ENCODE results near the gene RSPO4. TPM values are rescaled to one million over a fixed set of nuclear protein-coding genes. Genes with fewer than 3 reads are reported as not detected.

The RSPO4 gene
- total RNA-seq, 1 donor from 2014 or later = 0.34 TPM

DNA sequence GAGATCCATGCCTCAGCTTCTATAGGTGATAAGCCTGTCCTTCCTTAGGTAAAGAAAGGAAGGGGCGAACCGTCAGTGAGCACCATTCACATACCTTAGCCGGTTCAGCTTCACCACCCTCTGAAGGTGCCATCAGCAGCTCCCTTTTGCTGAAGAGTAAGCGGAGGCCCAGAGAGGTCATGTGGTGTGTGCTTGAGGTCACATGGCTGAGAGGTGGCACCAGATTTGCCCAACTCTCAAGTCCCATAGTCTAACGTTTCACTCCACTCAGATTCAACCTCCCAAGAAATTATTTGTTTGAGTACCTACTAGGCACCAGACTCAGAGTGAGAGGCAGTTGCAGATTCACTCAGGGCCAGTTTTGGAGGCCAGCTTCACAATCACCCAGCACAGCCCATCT lies 18.5 kb upstream of the RSPO4 start:
- DNase-seq (ENCODE audit: low read depth) (no peak), FAIRE-seq (no peak)
- no peak overlapping the region for H2AFZ ChIP-seq (ENCODE audit: low read depth, low read length)
- no peak overlapping the region for H3K4me2 ChIP-seq (ENCODE audit: low read length)
- TF ChIP-seq EZH2 (IDR thresholded peaks at IDR 0.05; ENCODE audit: insufficient read depth, low read length) = no peak
- TF ChIP-seq, protein P1, sequence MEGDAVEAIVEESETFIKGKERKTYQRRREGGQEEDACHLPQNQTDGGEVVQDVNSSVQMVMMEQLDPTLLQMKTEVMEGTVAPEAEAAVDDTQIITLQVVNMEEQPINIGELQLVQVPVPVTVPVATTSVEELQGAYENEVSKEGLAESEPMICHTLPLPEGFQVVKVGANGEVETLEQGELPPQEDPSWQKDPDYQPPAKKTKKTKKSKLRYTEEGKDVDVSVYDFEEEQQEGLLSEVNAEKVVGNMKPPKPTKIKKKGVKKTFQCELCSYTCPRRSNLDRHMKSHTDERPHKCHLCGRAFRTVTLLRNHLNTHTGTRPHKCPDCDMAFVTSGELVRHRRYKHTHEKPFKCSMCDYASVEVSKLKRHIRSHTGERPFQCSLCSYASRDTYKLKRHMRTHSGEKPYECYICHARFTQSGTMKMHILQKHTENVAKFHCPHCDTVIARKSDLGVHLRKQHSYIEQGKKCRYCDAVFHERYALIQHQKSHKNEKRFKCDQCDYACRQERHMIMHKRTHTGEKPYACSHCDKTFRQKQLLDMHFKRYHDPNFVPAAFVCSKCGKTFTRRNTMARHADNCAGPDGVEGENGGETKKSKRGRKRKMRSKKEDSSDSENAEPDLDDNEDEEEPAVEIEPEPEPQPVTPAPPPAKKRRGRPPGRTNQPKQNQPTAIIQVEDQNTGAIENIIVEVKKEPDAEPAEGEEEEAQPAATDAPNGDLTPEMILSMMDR (IDR thresholded peaks at IDR 0.05; ENCODE audit: insufficient read depth, low read depth, low read length) = no peak
- no peaks in the 10 kb centered on the region for H3K27me3 ChIP-seq (ENCODE audit: insufficient read depth, low read length)
- H3K4me3 ChIP-seq (ENCODE audit: insufficient read depth, low read depth, low read length) = no peak overlapping the region
- H3K9me3 Mint-ChIP-seq (ENCODE audit: unreplicated experiment) = peaks cover 6% of the 10 kb centered on the region
- H3K4me1 ChIP-seq (ENCODE audit: insufficient read depth, low read length) = no peaks in the 10 kb centered on the region
- no peaks in the 10 kb centered on the region for H3K9me3 ChIP-seq (ENCODE audit: insufficient read depth, low read depth, low read length)
- peaks cover 1% of the 10 kb centered on the region for H3K36me3 Mint-ChIP-seq (ENCODE audit: low read depth, unreplicated experiment)
- peaks cover 5% of the 10 kb centered on the region for H3K27me3 Mint-ChIP-seq (ENCODE audit: low read depth, unreplicated experiment)
- H3K27ac ChIP-seq (ENCODE audit: low read depth, low read length) = no peak overlapping the region
- H3K36me3 ChIP-seq (ENCODE audit: insufficient read depth, low read length) = no peaks in the 10 kb centered on the region
- no peak overlapping the region for H3K27ac Mint-ChIP-seq (ENCODE audit: unreplicated experiment)
- no peak overlapping the region for H3K4me3 Mint-ChIP-seq (ENCODE audit: unreplicated experiment)
- no peaks in the 10 kb centered on the region for H3K4me1 Mint-ChIP-seq (ENCODE audit: low read depth, unreplicated experiment)
- no peaks in the 10 kb centered on the region for H3K79me2 ChIP-seq (ENCODE audit: insufficient read depth, low read length)
- no peaks in the 10 kb centered on the region for H4K20me1 ChIP-seq (ENCODE audit: insufficient read depth, low read length)
- H3K9ac ChIP-seq (ENCODE audit: low read length) = no peak overlapping the region

DNA sequence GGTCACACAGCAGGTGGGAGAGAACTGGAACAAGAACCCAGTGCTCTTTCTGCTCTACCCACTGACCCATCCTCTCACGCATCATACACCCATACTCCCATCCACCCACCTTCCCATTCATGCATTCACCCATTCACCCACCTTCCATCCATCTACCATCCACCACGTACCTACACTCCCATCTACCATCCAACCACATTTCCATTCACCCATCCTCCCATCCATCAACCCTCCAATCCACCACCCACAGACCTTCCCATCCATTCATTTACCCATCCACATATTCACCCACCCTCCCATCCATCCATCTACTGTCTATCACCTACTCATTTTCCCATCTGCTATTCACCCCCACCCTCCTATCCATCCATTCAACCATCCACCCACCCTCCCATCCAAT lies 17.2 kb upstream of the RSPO4 start:
- no peaks in the 10 kb centered on the region for H4K20me1 ChIP-seq (ENCODE audit: insufficient read depth, low read length)
- Mint-ChIP-seq H3K27me3 (ENCODE audit: low read depth, unreplicated experiment) (peaks cover 12% of the 10 kb centered on the region), H3K4me1 (ENCODE audit: low read depth, unreplicated experiment) (no peaks in the 10 kb centered on the region), H3K27ac (ENCODE audit: unreplicated experiment) (no peak overlapping the region), H3K9me3 (ENCODE audit: unreplicated experiment) (peaks cover 6% of the 10 kb centered on the region), H3K4me3 (ENCODE audit: unreplicated experiment) (no peak overlapping the region), H3K36me3 (ENCODE audit: low read depth, unreplicated experiment) (peaks cover 1% of the 10 kb centered on the region)
- H3K79me2 ChIP-seq (ENCODE audit: insufficient read depth, low read length) = no peaks in the 10 kb centered on the region
- no peaks in the 10 kb centered on the region for H3K4me1 ChIP-seq (ENCODE audit: insufficient read depth, low read length)
- H3K27ac ChIP-seq (ENCODE audit: low read depth, low read length) = no peak overlapping the region
- H2AFZ ChIP-seq (ENCODE audit: low read depth, low read length) = no peak overlapping the region
- H3K4me2 ChIP-seq (ENCODE audit: low read length) = no peak overlapping the region
- no peak overlapping the region for H3K9ac ChIP-seq (ENCODE audit: low read length)
- TF ChIP-seq, protein P1 (IDR thresholded peaks at IDR 0.05; ENCODE audit: insufficient read depth, low read depth, low read length) = no peak
- H3K36me3 ChIP-seq (ENCODE audit: insufficient read depth, low read length) = no peaks in the 10 kb centered on the region
- H3K4me3 ChIP-seq (ENCODE audit: insufficient read depth, low read depth, low read length) = no peak overlapping the region
- FAIRE-seq (no peak), DNase-seq (ENCODE audit: low read depth) (no peak)
- no peaks in the 10 kb centered on the region for H3K9me3 ChIP-seq (ENCODE audit: insufficient read depth, low read depth, low read length)
- H3K27me3 ChIP-seq (ENCODE audit: insufficient read depth, low read length) = no peaks in the 10 kb centered on the region

DNA sequence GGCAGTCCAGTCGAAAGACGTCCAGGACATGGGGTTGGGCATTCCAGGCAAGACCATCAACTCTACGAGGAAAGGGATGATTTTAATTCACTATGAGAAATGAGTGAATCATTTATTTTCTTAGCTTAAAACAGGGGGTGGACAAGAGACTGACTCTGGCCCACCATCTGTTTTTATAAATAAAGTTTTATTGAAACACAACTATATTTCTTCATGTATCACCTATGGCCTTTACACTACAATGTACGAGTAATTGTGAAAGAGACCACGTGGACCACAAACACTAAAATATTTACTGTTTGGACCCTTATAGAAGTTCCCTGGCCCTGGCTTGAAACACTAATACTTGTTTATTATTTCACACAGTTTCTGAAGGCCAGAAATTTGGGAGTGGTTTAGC lies 15.6 kb upstream of the RSPO4 start:
- Histone ChIP-seq H3K27me3 (ENCODE audit: insufficient read depth, low read length) (no peaks in the 10 kb centered on the region), H3K9ac (ENCODE audit: low read length) (no peak overlapping the region), H3K27ac (ENCODE audit: low read depth, low read length) (no peak overlapping the region), H3K4me3 (ENCODE audit: insufficient read depth, low read depth, low read length) (no peak overlapping the region), H4K20me1 (ENCODE audit: insufficient read depth, low read length) (no peaks in the 10 kb centered on the region), H3K36me3 (ENCODE audit: insufficient read depth, low read length) (no peaks in the 10 kb centered on the region), H3K79me2 (ENCODE audit: insufficient read depth, low read length) (no peaks in the 10 kb centered on the region), H2AFZ (ENCODE audit: low read depth, low read length) (no peak overlapping the region), H3K9me3 (ENCODE audit: insufficient read depth, low read depth, low read length) (no peaks in the 10 kb centered on the region), H3K4me2 (ENCODE audit: low read length) (no peak overlapping the region), H3K4me1 (ENCODE audit: insufficient read depth, low read length) (no peaks in the 10 kb centered on the region)
- Mint-ChIP-seq H3K27me3 (ENCODE audit: low read depth, unreplicated experiment) (peaks cover 16% of the 10 kb centered on the region), H3K36me3 (ENCODE audit: low read depth, unreplicated experiment) (peaks cover 1% of the 10 kb centered on the region), H3K27ac (ENCODE audit: unreplicated experiment) (no peak overlapping the region), H3K4me3 (ENCODE audit: unreplicated experiment) (no peak overlapping the region), H3K4me1 (ENCODE audit: low read depth, unreplicated experiment) (no peaks in the 10 kb centered on the region), H3K9me3 (ENCODE audit: unreplicated experiment) (peaks cover 2% of the 10 kb centered on the region)
- no peak for TF ChIP-seq EZH2 (IDR thresholded peaks at IDR 0.05; ENCODE audit: insufficient read depth, low read length)
- TF ChIP-seq, protein P1 (IDR thresholded peaks at IDR 0.05; ENCODE audit: insufficient read depth, low read depth, low read length) = no peak
- FAIRE-seq = no peak
- no peak for DNase-seq (ENCODE audit: low read depth)
